ENCODE measurements around the gene ANKS1B.

ANKS1B gene

DNA sequence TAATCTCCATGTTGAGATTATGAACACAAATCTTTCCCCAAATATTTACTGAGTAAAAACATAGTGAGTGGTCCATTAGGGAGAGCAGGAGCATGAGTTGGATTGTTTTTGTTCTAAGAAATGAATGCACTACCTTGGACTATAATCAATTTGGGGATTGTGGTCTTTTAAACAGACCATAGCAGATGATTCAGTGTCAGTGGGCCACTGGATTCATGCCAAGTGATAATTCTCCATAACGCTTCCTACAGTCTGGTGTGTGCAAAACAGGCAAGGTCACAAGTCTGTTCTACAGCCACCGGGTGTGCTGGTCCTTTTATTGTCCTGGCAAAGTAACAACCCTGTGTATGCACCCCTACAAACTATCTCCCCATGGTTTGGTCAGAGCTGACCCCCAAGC lies 1073.3 kb downstream of the ANKS1B start:
- no peak overlapping the region for H3K4me3 Mint-ChIP-seq
- no peaks in the 10 kb centered on the region for H3K4me1 Mint-ChIP-seq
- H3K9me3 Mint-ChIP-seq: peaks cover 4% of the 10 kb centered on the region
- H3K27me3 Mint-ChIP-seq: no peaks in the 10 kb centered on the region
- no peaks in the 10 kb centered on the region for H3K36me3 Mint-ChIP-seq (ENCODE audit: low read depth)
- DNase-seq: no peak
- no peak for ATAC-seq
- H3K27ac Mint-ChIP-seq: no peak overlapping the region

DNA sequence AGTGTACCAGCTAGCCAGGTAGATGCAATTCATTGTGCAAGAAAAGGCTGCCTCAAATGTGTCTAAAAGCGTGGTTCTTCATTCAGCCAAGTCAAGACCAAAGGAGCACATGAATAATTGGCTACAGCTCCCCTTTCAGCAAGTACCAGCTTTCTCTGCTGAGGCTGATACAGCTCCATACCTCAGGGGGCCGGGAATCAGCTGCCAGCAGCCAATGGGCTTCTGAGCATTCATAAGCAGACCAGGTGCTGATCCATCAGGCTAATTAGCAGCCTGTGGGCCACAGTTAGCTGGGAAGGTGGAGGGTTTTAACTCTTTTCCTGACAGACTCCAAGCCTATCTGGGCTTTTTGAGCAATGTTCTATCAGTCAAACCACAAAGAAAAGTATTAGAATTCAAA lies 1075.0 kb downstream of the ANKS1B start:
- no peak overlapping the region for H3K4me3 Mint-ChIP-seq
- peaks cover under 1% of the 10 kb centered on the region for H3K9me3 Mint-ChIP-seq
- ATAC-seq (no peak), DNase-seq (no peak)
- no peaks in the 10 kb centered on the region for H3K36me3 Mint-ChIP-seq (ENCODE audit: low read depth)
- no peak overlapping the region for H3K27ac Mint-ChIP-seq
- no peaks in the 10 kb centered on the region for H3K4me1 Mint-ChIP-seq
- no peaks in the 10 kb centered on the region for H3K27me3 Mint-ChIP-seq

DNA sequence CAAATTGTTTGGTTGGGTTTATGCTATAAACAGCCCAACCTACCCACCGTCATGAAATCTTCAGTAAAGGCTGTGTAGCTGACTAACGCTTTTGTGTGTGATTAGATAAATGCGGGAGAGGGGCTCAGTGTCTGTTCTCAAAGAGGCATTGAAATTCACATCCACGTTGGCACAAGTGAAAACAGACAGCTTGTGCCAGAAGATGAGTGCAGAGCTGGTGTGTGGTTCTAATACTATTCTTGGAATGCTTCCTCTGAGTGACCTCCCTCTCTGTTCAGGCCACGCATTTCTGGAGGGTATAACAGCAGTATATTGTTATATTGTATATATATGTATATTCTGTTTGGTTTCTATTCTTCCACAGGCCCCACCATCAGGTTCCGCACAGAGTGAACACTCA lies 1075.9 kb downstream of the ANKS1B start:
- no peak for ATAC-seq
- Mint-ChIP-seq H3K36me3 (ENCODE audit: low read depth) (no peaks in the 10 kb centered on the region), H3K9me3 (no peaks in the 10 kb centered on the region), H3K4me1 (no peaks in the 10 kb centered on the region), H3K27me3 (no peaks in the 10 kb centered on the region), H3K27ac (no peak overlapping the region), H3K4me3 (no peak overlapping the region)
- DNase-seq: no peak

DNA sequence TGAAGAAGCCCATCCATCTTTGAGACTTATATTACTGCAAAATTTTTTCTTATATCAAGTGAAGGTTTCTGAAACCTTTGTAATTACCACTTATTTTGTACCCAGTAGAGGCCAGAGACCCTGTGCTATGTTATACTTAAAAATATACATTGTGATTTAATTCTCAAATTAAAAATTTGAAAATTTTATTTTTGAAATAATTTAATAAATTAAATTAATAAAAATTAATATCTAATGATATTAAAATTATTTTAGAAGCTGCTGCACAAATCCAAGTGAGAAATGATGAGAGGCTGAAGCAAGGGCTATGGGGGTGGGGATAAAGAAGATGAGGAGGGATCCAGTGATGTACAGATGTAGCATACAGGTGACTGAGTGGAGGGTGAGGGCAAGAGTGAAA lies 1080.9 kb downstream of the ANKS1B start:
- no peaks in the 10 kb centered on the region for H3K36me3 Mint-ChIP-seq (ENCODE audit: low read depth)
- DNase-seq: no peak
- H3K4me3 Mint-ChIP-seq: no peak overlapping the region
- H3K27me3 Mint-ChIP-seq: no peaks in the 10 kb centered on the region
- H3K27ac Mint-ChIP-seq: no peak overlapping the region
- no peaks in the 10 kb centered on the region for H3K9me3 Mint-ChIP-seq
- no peaks in the 10 kb centered on the region for H3K4me1 Mint-ChIP-seq
- ATAC-seq: no peak

DNA sequence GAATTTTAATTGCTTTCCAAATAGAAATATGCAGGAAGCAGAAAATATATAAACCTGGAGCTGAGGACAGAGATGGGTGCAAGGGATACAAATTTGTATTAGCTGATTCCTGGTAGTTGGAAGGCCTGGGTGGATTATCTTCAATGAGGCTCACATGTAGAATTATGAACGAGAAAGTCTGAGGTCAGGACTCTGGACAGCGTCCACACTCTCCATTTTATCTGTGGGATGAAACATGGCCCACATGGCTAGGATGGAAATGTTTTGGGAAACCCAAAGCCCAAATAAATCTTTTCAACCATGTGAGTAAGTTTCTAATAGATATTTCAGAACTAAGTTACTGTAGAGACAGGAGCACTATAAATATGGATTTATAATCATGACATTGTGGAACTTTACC lies 1083.5 kb downstream of the ANKS1B start:
- no peak for DNase-seq
- no peak overlapping the region for H3K27ac Mint-ChIP-seq
- H3K4me1 Mint-ChIP-seq: no peaks in the 10 kb centered on the region
- peaks cover 17% of the 10 kb centered on the region for H3K27me3 Mint-ChIP-seq
- H3K4me3 Mint-ChIP-seq: no peak overlapping the region
- ATAC-seq: no peak
- no peaks in the 10 kb centered on the region for H3K9me3 Mint-ChIP-seq
- no peaks in the 10 kb centered on the region for H3K36me3 Mint-ChIP-seq (ENCODE audit: low read depth)

DNA sequence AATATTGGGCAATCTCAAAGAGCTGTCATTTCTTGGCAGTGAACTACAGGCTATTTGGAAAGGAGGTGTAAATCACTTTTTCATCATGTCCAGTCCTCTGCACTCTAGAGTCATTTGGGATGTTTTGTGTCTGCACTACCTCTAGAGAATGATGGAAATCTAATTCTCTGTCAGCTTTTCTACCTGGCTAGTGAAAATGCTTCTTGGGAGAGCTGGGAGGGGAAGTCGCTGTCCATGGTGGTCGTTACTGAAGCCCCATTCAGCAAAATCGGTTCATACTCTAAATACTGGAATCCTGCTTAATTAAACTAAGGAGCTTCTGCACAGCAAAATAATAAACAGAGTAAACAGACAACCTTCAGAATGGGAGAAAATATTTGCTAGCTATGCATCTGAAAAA lies 1087.8 kb downstream of the ANKS1B start:
- Mint-ChIP-seq H3K27me3 (peaks cover 45% of the 10 kb centered on the region), H3K4me3 (no peak overlapping the region), H3K36me3 (ENCODE audit: low read depth) (no peaks in the 10 kb centered on the region), H3K4me1 (no peaks in the 10 kb centered on the region), H3K9me3 (no peaks in the 10 kb centered on the region), H3K27ac (no peak overlapping the region)
- no peak for ATAC-seq
- no peak for DNase-seq

DNA sequence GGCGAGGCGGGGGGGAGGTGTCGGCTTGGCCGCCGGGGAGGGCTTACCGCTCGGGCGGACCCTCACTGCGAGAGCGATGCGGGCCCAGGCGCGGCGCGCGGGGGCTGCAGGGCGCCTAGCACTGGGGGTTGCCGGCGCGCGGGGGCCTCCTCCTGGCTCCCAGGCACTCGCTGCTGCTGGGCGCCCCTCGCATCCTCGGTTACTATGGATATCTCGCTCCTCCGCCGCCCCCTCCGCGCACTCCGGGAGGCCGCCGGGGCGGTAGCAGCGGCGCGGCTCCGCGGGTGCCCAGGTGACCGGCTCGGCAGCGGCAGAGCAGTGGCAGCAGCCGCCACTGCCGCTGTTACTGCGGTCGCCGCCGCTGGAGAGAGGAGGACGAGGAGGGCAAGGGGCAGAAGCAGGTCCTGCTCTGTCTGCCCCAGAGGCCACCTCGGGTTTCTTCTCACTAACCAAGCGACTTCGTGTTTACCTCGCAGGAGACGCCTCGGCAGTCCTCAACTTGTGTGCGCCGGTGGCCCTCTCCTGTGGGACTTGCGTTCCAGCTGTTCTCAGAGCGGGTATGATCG lies 1089.6 kb downstream of the ANKS1B start:
- Mint-ChIP-seq H3K4me3 (no peak overlapping the region), H3K9me3 (no peaks in the 10 kb centered on the region), H3K36me3 (ENCODE audit: low read depth) (no peaks in the 10 kb centered on the region), H3K4me1 (no peaks in the 10 kb centered on the region), H3K27ac (no peak overlapping the region), H3K27me3 (peaks cover 53% of the 10 kb centered on the region)
- no peak for ATAC-seq
- no peak for DNase-seq

DNA sequence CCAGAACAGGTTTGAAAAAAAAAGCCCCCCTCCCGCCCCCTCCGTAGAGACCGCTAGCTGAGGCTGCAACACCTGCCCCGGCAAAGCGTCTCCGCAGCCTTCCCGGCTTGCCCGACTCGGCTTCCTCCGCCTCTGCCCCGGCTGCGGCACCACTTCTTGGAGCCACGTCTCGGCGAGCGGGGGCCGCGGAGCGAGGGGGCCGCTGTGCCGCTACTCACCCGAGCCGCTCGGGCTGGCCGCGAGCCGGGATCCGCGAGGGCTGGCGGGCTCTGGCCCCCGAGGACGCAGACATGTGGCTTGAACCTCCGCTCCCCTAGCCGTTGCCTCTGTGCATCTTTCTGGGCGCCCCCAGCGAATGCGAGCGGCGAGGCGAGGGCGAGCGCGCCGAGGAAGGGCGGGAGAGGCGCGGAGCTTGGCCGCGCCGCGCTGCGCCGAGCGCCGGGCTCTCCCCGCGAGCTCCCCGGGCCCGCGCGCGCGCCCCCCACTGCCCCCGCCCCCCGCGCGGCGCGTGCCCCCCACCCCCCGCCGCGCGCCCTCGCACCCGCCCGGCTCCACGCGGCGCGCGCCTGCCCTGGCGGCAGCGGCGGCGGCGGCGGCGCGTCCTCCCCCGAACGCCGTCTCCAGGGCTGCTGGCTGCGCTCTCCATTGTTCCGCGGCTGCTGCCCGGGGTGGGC lies 1090.2 kb downstream of the ANKS1B start:
- no peak overlapping the region for H3K4me3 Mint-ChIP-seq
- H3K4me1 Mint-ChIP-seq: no peaks in the 10 kb centered on the region
- no peaks in the 10 kb centered on the region for H3K36me3 Mint-ChIP-seq (ENCODE audit: low read depth)
- H3K27ac Mint-ChIP-seq: no peak overlapping the region
- ATAC-seq: no peak
- no peaks in the 10 kb centered on the region for H3K9me3 Mint-ChIP-seq
- DNase-seq: no peak
- peaks cover 55% of the 10 kb centered on the region for H3K27me3 Mint-ChIP-seq

DNA sequence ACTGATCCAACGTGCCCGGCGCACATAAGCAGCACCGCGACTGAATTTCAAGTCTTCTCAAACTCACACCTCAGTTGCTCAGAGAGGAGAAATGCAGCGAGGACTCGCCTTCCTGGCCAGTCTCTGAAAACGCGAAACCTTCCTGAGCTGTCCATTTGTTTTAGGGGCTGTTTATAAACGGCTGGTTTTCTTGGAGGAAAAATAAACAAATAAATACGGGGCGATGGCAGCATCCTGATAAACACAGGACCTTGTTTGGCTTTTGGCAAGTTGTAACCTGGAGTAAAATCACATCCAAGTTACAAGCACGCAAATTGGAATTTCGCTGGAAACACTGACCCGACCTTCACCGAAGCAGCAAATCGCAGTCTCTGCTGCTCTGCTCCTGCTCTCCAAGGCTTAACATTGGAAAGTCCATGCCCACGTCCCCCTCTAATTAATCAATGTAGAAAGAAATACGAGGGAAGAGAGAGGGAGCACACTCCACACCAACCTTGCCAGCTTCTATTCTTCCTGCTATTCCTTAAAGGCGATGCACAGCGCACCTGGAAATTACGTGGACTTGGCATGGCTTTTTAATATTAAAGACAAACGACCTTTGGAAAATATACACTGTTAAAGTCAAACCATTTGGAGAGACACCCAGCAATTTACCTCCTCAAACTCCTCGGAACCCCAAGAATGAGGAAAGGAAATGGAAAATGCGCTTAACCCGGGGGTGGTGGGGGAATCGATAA lies 1090.9 kb downstream of the ANKS1B start:
- ATAC-seq: no peak
- DNase-seq: no peak
- no peaks in the 10 kb centered on the region for H3K4me1 Mint-ChIP-seq
- peaks cover 58% of the 10 kb centered on the region for H3K27me3 Mint-ChIP-seq
- H3K4me3 Mint-ChIP-seq: no peak overlapping the region
- no peaks in the 10 kb centered on the region for H3K36me3 Mint-ChIP-seq (ENCODE audit: low read depth)
- no peak overlapping the region for H3K27ac Mint-ChIP-seq
- H3K9me3 Mint-ChIP-seq: no peaks in the 10 kb centered on the region

DNA sequence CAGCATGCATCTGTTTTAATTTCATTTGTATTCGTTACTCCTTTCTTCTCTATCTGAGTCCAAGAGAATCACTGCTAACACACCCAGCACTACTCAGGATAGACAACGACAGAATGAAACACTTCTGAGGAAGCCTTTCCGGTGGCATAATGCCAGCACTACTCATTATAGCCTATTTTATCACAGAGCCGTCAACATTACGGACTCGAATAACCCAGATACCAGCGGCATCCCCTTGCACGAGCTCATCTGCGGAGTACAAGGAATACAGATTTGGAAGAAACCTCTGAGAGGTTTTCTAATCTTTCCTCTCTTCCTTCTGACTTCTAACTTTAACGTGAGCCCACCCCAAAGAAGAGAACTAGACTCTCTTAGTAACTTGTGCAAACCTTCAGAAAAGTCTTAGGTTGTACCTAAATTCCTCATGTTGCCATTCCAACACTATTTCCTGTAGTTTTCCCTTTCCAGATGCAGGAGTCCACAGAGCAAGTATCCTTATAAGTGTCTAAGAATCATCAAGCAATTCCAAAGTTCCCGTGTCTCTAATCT lies 1091.5 kb downstream of the ANKS1B start:
- ATAC-seq (no peak), DNase-seq (no peak)
- Mint-ChIP-seq H3K27me3 (peaks cover 63% of the 10 kb centered on the region), H3K27ac (no peak overlapping the region), H3K9me3 (no peaks in the 10 kb centered on the region), H3K4me3 (no peak overlapping the region), H3K36me3 (ENCODE audit: low read depth) (no peaks in the 10 kb centered on the region), H3K4me1 (no peaks in the 10 kb centered on the region)

DNA sequence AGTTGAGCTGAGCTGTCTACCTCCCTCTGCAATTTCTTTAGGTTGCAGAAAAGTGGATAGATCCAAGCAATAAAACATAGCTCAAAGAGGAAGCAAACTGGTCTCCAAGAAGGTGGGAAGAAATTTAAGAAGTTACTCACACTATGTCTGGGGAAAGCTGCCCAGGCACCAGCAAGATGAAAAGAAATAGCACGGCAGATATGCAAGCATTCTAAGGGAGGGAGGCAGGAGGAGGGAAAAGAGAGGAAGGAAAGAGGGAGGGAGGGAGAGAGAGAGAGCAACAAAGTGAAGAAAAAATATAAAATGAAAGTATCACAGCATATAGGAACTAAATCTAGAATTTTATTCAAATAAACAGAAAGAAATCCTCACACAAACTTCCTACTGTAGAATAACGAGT lies 1099.0 kb downstream of the ANKS1B start:
- ATAC-seq (no peak), DNase-seq (no peak)
- Mint-ChIP-seq H3K27ac (no peak overlapping the region), H3K36me3 (ENCODE audit: low read depth) (no peaks in the 10 kb centered on the region), H3K4me3 (no peak overlapping the region), H3K4me1 (no peaks in the 10 kb centered on the region), H3K27me3 (peaks cover 18% of the 10 kb centered on the region), H3K9me3 (no peaks in the 10 kb centered on the region)

DNA sequence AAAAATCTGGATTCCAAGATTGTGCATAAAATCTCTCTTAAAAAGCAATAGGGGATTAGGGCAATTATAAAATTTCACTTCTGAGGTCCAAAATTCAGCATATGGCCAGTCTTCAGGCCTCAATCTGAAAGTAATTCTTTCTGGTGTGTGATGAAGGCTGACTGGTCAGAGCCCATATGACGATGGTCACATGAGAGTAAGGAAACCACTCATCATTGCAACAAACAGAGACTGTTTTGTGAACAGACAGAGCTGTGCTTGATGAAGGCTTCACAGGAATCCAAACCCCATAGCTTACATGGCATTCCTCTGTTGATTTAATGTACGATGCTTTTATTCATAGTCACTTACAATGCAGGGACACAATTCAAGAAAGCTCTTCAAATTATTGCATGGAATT lies 1101.5 kb downstream of the ANKS1B start:
- no peaks in the 10 kb centered on the region for H3K4me1 Mint-ChIP-seq
- ATAC-seq (no peak), DNase-seq (no peak)
- peaks cover 5% of the 10 kb centered on the region for H3K27me3 Mint-ChIP-seq
- H3K27ac Mint-ChIP-seq: no peak overlapping the region
- H3K36me3 Mint-ChIP-seq (ENCODE audit: low read depth): no peaks in the 10 kb centered on the region
- H3K9me3 Mint-ChIP-seq: no peaks in the 10 kb centered on the region
- H3K4me3 Mint-ChIP-seq: no peak overlapping the region

DNA sequence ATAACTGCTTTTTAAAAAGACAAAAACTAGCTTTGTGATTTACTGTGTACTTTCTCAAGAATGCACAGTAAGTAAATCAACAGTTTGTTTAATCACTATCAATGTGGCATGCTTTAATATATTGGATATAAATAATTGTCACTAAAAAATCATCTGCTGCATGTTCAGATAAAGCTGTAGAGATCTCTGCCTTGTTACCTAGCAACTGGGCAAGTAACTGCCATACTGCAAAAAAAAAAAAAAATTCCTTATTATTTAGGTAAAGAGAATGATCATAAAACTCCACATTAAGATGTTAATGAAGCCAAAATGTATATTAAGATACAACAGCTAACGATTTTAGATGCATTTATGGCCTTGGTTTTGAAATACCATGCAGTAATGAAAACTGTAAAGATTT lies 1102.2 kb downstream of the ANKS1B start:
- H3K9me3 Mint-ChIP-seq: no peaks in the 10 kb centered on the region
- ATAC-seq: no peak

DNA sequence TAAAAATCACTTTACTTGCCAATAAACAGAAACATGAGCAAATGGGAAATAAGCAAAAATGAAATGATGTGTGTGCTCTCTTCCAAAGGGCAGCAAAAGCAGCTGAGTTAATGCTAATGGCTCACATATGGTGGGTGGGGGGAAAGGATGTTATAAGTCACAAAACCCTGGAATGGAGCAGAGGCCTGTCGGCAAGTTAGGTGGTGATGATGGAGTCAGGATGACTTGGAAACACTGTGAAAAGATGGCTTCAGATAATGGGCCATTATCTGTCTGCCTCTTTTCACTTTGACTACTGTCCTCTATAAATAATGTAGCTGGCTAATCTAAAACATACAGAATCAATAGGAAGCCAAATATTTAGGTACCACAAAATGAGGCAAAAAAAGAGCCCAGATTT lies 1111.0 kb downstream of the ANKS1B start:
- H3K9me3 Mint-ChIP-seq: no peaks in the 10 kb centered on the region
- no peak for ATAC-seq
- no peak overlapping the region for H3K27ac Mint-ChIP-seq

More for the DNA sequence above, 1102.2 kb downstream of the ANKS1B start:
- no peaks in the 10 kb centered on the region for H3K36me3 Mint-ChIP-seq (ENCODE audit: low read depth)
- no peak overlapping the region for H3K4me3 Mint-ChIP-seq
- H3K27me3 Mint-ChIP-seq: peaks cover 5% of the 10 kb centered on the region
- no peak for DNase-seq
- H3K27ac Mint-ChIP-seq: no peak overlapping the region
- H3K4me1 Mint-ChIP-seq: no peaks in the 10 kb centered on the region

DNA sequence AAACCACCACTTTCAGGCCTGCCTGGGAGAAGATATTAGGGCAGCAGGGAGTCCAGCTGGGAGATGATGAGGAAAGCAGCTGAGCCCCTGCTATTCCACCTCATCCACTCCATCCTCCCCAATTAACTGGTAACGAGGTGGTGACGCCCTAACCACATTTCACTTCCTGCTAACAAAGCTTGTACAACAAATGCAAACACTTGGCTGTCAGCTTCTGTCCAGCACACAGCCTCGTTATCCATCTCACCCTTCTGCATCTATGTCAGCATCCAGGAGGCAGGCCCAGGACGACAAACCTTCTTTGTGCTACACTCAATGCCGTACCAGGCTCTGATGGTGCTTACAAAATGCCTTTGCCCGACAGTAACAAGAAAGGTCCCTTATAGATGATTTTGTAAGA lies 1114.2 kb downstream of the ANKS1B start:
- Mint-ChIP-seq H3K9me3 (no peaks in the 10 kb centered on the region), H3K27ac (no peak overlapping the region), H3K4me3 (no peak overlapping the region), H3K27me3 (peaks cover 7% of the 10 kb centered on the region), H3K36me3 (ENCODE audit: low read depth) (no peaks in the 10 kb centered on the region), H3K4me1 (no peaks in the 10 kb centered on the region)
- DNase-seq: no peak
- ATAC-seq: no peak

More for the DNA sequence above, 1111.0 kb downstream of the ANKS1B start:
- Mint-ChIP-seq H3K4me1 (no peaks in the 10 kb centered on the region), H3K27me3 (peaks cover 9% of the 10 kb centered on the region), H3K4me3 (no peak overlapping the region), H3K36me3 (ENCODE audit: low read depth) (no peaks in the 10 kb centered on the region)
- DNase-seq: no peak

Data from activated naive CD8-positive, alpha-beta T cell treated with anti-CD3 and anti-CD28 coated beads, Interleukin-2, amount 50 U/mL, for 24 hours (primary cell).